ENCODE measurements around the gene CIRBP.

DNA sequence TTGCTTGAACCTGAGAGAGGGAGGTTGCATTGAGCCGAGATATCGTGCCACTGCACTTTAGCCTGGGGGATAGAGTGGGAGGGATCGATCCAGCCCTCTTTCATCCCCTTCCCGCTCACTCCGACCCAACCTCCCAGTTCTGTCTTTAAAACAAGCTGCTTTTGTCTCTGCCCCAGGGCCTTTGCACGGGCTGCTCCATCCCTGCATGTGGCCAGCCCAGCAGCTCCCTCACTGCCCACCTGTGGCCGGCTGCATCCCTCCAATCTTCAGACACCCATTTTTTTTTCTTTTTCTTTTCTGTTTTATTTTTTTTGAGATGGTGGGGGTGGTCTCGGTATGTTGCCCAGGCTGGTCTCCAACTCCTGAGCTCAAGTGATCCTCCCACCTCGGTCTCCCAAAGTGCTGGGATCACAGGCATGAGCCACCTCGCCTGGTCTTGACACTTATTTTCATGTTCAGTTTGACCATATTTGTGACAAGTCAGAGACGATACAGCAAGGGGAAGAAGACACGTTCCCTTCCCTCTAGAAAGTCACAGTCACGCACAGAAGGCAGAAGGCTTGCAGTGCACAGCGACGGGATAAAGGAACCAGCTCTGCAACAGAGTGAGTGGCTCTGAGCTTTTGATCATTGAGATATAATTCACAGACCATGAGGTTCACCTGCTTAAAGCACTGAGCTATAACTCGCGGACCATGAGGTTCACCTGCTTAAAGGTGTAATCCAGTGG lies 48.3 kb downstream of the CIRBP start:
- TF ChIP-seq SIN3A (IDR thresholded peaks at IDR 0.05; ENCODE audit: borderline replicate concordance, insufficient read depth, low read depth, low read length): no peak
- no peak for TF ChIP-seq CTCF (IDR thresholded peaks at IDR 0.05)
- TF ChIP-seq REST (IDR thresholded peaks at IDR 0.05; ENCODE audit: insufficient read depth in 1 of 2, low read depth in 2 of 2, low read length in 1 of 2): no peak
- TF ChIP-seq POLR2AphosphoS5 (IDR thresholded peaks at IDR 0.05; ENCODE audit: low read depth, low read length): no peak
- TF ChIP-seq TCF7L2 (IDR thresholded peaks at IDR 0.05; ENCODE audit: low read depth, low read length): no peak

Data from Panc1 (cell line).